K562 treated with DMSO at 1 percent for 4 hours (cell line): ENCODE data around the gene NCAPD3. TPM values are rescaled to one million over a fixed set of nuclear protein-coding genes. Genes with fewer than 3 reads are reported as not detected.

ENCODE experiments used
- total RNA-seq: library from RNA; unstranded; fragments of 300-600 nt; gene quantifications from 2 replicates; pipeline ENCODE4 v1.2.3, GENCODE V29; 2022; ENCODE audit not compliant: insufficient read depth

Gene NCAPD3, protein sequence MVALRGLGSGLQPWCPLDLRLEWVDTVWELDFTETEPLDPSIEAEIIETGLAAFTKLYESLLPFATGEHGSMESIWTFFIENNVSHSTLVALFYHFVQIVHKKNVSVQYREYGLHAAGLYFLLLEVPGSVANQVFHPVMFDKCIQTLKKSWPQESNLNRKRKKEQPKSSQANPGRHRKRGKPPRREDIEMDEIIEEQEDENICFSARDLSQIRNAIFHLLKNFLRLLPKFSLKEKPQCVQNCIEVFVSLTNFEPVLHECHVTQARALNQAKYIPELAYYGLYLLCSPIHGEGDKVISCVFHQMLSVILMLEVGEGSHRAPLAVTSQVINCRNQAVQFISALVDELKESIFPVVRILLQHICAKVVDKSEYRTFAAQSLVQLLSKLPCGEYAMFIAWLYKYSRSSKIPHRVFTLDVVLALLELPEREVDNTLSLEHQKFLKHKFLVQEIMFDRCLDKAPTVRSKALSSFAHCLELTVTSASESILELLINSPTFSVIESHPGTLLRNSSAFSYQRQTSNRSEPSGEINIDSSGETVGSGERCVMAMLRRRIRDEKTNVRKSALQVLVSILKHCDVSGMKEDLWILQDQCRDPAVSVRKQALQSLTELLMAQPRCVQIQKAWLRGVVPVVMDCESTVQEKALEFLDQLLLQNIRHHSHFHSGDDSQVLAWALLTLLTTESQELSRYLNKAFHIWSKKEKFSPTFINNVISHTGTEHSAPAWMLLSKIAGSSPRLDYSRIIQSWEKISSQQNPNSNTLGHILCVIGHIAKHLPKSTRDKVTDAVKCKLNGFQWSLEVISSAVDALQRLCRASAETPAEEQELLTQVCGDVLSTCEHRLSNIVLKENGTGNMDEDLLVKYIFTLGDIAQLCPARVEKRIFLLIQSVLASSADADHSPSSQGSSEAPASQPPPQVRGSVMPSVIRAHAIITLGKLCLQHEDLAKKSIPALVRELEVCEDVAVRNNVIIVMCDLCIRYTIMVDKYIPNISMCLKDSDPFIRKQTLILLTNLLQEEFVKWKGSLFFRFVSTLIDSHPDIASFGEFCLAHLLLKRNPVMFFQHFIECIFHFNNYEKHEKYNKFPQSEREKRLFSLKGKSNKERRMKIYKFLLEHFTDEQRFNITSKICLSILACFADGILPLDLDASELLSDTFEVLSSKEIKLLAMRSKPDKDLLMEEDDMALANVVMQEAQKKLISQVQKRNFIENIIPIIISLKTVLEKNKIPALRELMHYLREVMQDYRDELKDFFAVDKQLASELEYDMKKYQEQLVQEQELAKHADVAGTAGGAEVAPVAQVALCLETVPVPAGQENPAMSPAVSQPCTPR (N-terminal part only)
- total RNA-seq: 35.9 and 39.1 TPM in 2 replicates

DNA sequence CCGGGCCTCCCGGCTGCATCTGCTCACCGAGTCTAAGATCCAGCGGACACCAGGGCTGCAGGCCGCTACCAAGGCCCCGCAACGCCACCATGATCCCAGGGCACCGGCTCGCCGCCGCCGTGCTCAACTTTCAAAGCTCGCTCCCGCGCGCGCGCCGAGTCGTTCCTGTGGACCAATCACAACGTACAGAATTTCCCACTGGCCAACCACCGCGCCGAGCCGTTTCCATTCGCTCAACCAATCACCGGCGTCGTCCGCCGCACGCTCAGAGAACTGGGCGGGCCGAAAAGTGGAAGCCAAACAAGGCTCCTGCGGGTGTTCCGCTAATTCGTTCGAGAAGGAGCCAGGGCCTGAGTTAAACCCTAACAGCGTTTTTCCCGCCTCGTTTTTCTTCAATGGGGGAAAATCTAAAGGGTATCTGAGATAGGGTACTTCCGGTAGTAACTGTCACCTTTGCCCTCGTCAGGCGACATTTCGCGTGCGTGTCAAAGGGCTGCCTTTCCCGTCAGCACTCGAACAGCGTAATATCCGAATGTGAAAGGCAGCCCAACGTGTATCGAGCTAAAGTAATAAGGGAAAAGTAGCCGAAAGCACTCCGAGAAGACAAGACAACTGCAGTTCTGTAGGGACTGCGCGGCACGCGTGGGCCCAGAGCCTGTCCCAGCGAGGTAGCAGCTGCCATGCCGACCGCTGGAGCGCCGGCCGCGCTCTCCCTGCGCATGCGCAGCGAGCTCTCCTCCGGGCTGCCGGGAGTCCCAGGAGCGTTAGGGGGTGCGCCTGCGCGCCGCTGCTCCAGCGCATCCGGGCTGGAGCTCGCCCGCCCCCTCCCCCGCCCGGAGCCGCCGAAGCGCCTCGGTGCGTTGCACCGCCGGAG, at the start of gene NCAPD3, which contains the start of gene VPS26B:
TSS of gene NCAPD3 (minus strand) at position 132 of the 874 bp plus-strand sequence. CDS start at position 91, 41 bp downstream.
TSS of gene VPS26B (plus strand) at position 836 of the 874 bp plus-strand sequence. CDS start 452 bp downstream, outside the sequence.

DNA sequence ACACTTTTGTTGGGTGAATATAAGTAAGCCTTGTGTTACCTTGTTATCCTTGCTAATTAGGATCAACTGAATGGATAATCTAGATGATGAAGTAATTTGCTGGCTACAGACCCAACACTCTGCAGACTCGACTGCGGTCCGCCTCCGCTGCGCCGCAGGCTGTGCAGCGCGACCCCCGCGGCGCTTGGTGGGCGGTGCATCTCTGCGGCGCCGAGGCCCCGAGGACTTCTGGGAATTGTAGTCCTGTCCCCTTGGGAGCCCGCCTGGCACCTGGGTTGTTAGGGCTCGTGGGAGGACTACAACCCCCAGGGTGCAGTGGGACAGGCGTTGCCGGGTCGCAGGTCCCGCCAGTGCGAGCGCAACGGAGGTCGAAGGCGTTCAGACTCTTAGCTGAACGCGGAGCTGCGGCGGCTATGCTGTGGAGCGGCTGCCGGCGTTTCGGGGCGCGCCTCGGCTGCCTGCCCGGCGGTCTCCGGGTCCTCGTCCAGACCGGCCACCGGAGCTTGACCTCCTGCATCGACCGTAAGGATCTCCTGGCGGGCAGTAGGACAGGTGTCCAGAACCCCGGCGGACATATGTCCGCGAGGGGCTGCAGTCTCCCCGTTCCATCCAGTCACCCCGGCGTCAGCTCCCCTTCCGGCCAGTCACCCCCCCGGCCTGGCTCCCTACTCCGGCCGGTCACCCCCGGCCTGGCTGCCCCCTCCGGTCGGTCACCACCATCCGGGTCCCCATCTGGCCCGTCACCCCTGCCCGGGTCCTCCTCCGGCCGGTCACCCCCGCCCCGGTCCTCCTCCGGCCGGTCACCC, 29.6 kb upstream of the NCAPD3 start, which contains the start of the genes ACAD8 and THYN1:
TSS of gene ACAD8 (plus strand) at position 381 of the 806 bp plus-strand sequence. CDS start at position 414, 33 bp downstream.
TSS of gene THYN1 (minus strand) at position 165 of the 806 bp plus-strand sequence. CDS start 470 bp downstream, outside the sequence.

Other genes with a start within 250 kb of the NCAPD3 start
- 0.28 and 0.50 TPM in 2 replicates for gene JAM3, start 154.9 kb downstream of the NCAPD3 start, total RNA-seq
- 31.5 and 35.5 TPM in 2 replicates for gene VPS26B, start 704 bp upstream of the NCAPD3 start, total RNA-seq
- gene THYN1, start 29.4 kb upstream of the NCAPD3 start, total RNA-seq: 50.2 and 59.1 TPM in 2 replicates
- 13.7 and 18.7 TPM in 2 replicates for gene ACAD8, start 29.6 kb upstream of the NCAPD3 start, total RNA-seq
- gene GLB1L3, start 52.4 kb upstream of the NCAPD3 start, total RNA-seq: not detected in 2 replicates
- gene GLB1L2, start 108.0 kb upstream of the NCAPD3 start, total RNA-seq: 9.7 and 12.7 TPM in 2 replicates
- 0.44 and 0.56 TPM in 2 replicates for gene B3GAT1, start 188.3 kb upstream of the NCAPD3 start, total RNA-seq